Erythroblast (primary cell): Measurements from ENCODE around the gene ZNF83.

ENCODE experiments used
- GATA1 ChIP-seq: IDR thresholded peaks from 2 replicates; pipeline ENCODE4 v1.6.1; 2011; ENCODE audit warnings: low read depth, mild to moderate bottlenecking, control low read depth, low read length, moderate library complexity
- POLR2A ChIP-seq: IDR thresholded peaks from 2 replicates; pipeline ENCODE4 v1.6.1; 2011; ENCODE audit warnings: mild to moderate bottlenecking, low read length

GRCh38 chr19:52666506-52666905 lies 28.4 kb upstream of the ZNF83 start:
- TF ChIP-seq POLR2A (no peak), GATA1 (no peak)
